Osteoblast (primary cell): ENCODE measurements around the gene RASEF. TPM values are rescaled to one million over a fixed set of nuclear protein-coding genes. Genes with fewer than 3 reads are reported as not detected.
A peak's percentile ranks its signal among the peaks of the same experiment; 100 is the strongest.

ENCODE experiments used
- DNase-seq: peaks from one replicate; pipeline ENCODE4 v3.0.0; 2011; ENCODE audit warnings: low spot score, mixed read lengths; ENCODE audit not compliant: insufficient read length; ENCODE audit errors: missing footprints
- H2AFZ ChIP-seq: 2 replicates; pipeline ENCODE4 v1.6.0; 2011; ENCODE audit warnings: mild to moderate bottlenecking, low read length
- H3K27ac ChIP-seq: 2 replicates; pipeline ENCODE4 v1.5.1; 2011; ENCODE audit warnings: mild to moderate bottlenecking, low read depth, low read length, moderate library complexity
- H3K27me3 ChIP-seq: 2 replicates; pipeline ENCODE4 v1.6.0; 2012; ENCODE audit warnings: mild to moderate bottlenecking, control low read depth, inconsistent platforms, low read length, moderate library complexity; ENCODE audit not compliant: insufficient read depth
- H3K36me3 ChIP-seq: 2 replicates; pipeline ENCODE4 v1.5.1; 2011; ENCODE audit warnings: mild to moderate bottlenecking, low read length, control low read depth, moderate library complexity; ENCODE audit not compliant: insufficient read depth
- H3K4me1 ChIP-seq: 2 replicates; pipeline ENCODE4 v1.5.1; 2011; ENCODE audit warnings: mild to moderate bottlenecking, low read length, control low read depth, moderate library complexity; ENCODE audit not compliant: insufficient read depth
- H3K4me2 ChIP-seq: 2 replicates; pipeline ENCODE4 v1.6.0; 2011; ENCODE audit warnings: mild to moderate bottlenecking, low read length; ENCODE audit not compliant: insufficient read depth
- H3K4me3 ChIP-seq: fragments of 200-600 bp; sonication (generic); 3 replicates; pipeline ENCODE4 v1.5.1; 2012; ENCODE audit warnings: mild to moderate bottlenecking, low read length, inconsistent platforms; ENCODE audit not compliant: insufficient read depth
- H3K79me2 ChIP-seq: 2 replicates; pipeline ENCODE4 v1.6.0; 2012; ENCODE audit warnings: mild to moderate bottlenecking, low read length, control low read depth, inconsistent platforms; ENCODE audit not compliant: insufficient read depth
- H3K9me3 ChIP-seq: 2 replicates; pipeline ENCODE4 v1.5.1; 2011; ENCODE audit warnings: low read depth, low read length, control low read depth
- H4K20me1 ChIP-seq: 2 replicates; pipeline ENCODE4 v1.6.0; 2012; ENCODE audit warnings: mild to moderate bottlenecking, low read length, control low read depth; ENCODE audit not compliant: insufficient read depth
- total RNA-seq: library from RNA; depleted of rRNA; stranded (reverse); fragments of >200 nt; gene quantifications from 2 replicates; pipeline ENCODE4 v1.2.3, GENCODE V29; 2012
- TF ChIP-seq, protein P1 (sequence below): IDR thresholded peaks from 2 replicates; pipeline ENCODE4 v1.5.1; 2011; ENCODE audit warnings: mild to moderate bottlenecking, low read depth, low read length, moderate library complexity; ENCODE audit errors: extremely low read depth

Gene RASEF
- total RNA-seq, 1 donor = 1.4 TPM

DNA sequence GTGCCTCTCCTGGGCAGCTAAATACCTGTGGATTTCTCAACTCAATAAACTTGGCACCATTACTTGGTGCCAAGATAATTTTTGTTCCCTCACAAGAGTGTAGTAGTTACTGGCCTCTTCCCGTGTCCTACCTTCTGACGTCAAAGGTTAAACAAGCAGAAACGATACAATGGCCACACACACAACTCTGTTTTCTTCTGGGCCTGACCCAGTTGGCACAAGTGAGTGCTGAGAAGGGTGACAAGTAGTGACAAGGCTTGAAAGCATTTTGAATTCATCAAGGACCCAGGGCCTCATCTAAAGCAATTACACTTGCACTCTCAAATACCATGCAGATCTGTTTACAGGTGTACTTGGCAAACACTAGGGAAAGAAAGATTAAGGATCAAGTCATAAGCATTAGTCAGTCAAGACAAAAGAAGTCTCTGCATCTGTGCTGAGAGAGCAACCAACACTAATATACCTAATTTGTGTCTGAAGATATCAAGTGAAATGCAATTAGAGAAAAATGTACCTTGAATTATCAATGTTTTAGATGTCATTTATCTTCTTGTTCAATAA lies 30.8 kb downstream of the RASEF start:
- no peak for DNase-seq
- Histone ChIP-seq H3K36me3 (no peaks in the 10 kb centered on the region), H3K9me3 (no peaks in the 10 kb centered on the region), H3K27me3 (no peaks in the 10 kb centered on the region), H3K79me2 (no peaks in the 10 kb centered on the region), H3K4me2 (no peak overlapping the region), H3K4me3 (no peak overlapping the region), H3K4me1 (peaks cover 11% of the 10 kb centered on the region), H2AFZ (no peak overlapping the region), H3K27ac (no peak overlapping the region), H4K20me1 (no peaks in the 10 kb centered on the region)
- TF ChIP-seq, protein P1, sequence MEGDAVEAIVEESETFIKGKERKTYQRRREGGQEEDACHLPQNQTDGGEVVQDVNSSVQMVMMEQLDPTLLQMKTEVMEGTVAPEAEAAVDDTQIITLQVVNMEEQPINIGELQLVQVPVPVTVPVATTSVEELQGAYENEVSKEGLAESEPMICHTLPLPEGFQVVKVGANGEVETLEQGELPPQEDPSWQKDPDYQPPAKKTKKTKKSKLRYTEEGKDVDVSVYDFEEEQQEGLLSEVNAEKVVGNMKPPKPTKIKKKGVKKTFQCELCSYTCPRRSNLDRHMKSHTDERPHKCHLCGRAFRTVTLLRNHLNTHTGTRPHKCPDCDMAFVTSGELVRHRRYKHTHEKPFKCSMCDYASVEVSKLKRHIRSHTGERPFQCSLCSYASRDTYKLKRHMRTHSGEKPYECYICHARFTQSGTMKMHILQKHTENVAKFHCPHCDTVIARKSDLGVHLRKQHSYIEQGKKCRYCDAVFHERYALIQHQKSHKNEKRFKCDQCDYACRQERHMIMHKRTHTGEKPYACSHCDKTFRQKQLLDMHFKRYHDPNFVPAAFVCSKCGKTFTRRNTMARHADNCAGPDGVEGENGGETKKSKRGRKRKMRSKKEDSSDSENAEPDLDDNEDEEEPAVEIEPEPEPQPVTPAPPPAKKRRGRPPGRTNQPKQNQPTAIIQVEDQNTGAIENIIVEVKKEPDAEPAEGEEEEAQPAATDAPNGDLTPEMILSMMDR = no peak

DNA sequence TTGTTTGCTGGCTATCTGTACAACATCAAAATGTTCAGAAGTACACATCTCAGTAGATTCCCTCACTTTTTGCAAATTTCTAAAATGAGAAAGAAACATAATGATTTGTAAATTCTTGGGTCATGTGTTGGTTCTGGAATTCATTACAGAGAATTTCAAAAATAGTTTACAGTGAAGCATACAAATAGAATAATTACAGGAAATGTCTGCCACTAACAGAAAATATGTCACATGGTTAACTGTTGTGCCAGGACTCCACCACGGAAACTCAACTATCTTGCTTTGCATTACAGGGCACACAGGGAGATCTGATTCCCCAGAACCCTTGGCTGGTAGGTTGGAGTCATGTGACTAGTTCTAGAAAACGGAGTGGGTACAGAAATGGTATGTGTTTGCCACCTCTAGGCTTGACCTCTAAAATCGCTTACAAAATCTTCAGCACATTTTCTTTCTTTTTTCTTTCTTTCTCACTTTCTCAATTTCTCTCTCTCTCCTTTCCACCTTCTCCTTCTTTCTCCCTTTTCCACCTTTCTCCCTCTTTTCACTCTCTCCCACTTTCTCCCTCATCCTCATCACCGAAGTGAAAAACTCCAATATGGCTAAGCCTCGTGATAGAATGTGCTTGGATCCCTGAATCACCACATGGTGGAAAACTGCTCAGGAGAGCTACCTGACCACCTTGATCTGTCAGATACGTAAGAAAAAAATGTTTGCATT lies 32.4 kb downstream of the RASEF start:
- Histone ChIP-seq H3K79me2 (no peaks in the 10 kb centered on the region), H3K9me3 (no peaks in the 10 kb centered on the region), H3K4me3 (no peak overlapping the region), H2AFZ (no peak overlapping the region), H3K4me2 (no peak overlapping the region), H3K4me1 (peaks cover 16% of the 10 kb centered on the region), H4K20me1 (no peaks in the 10 kb centered on the region), H3K36me3 (no peaks in the 10 kb centered on the region), H3K27ac (no peak overlapping the region), H3K27me3 (no peaks in the 10 kb centered on the region)
- TF ChIP-seq, protein P1 = no peak
- DNase-seq = no peak

DNA sequence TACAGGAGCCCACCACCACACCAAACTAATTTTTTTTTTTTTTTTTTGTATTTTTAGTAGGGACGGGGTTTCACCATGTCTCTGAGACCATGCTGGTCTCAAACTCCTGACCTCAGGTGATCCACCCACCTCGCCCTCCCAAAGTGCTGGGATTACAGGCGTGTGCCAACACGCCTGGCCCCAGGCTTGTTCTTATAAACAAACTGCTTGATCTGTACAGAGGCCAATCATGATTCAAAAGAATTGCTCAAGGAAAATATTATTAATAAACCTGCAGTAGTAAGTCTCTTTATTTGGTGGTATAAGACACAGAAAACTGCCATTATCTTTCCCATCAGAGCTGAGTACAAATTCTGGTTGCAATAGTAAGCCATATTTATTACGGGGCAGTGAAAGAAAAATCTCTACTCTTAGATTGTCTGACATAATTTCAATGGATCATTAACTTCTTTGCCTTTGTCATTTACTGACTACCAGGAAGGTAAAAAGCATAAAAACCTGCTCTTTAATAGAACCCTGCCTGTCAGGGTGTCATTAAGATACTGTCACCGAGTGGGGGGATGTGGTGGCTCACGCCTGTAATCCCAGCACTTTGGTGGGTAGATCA lies 33.3 kb downstream of the RASEF start:
- DNase-seq = no peak
- Histone ChIP-seq H3K9me3 (no peaks in the 10 kb centered on the region), H3K79me2 (no peaks in the 10 kb centered on the region), H2AFZ (no peak overlapping the region), H3K27ac (no peak overlapping the region), H3K4me2 (no peak overlapping the region), H3K4me1 (peaks cover 19% of the 10 kb centered on the region), H4K20me1 (no peaks in the 10 kb centered on the region), H3K27me3 (no peaks in the 10 kb centered on the region), H3K36me3 (no peaks in the 10 kb centered on the region), H3K4me3 (no peak overlapping the region)
- TF ChIP-seq, protein P1 = no peak

DNA sequence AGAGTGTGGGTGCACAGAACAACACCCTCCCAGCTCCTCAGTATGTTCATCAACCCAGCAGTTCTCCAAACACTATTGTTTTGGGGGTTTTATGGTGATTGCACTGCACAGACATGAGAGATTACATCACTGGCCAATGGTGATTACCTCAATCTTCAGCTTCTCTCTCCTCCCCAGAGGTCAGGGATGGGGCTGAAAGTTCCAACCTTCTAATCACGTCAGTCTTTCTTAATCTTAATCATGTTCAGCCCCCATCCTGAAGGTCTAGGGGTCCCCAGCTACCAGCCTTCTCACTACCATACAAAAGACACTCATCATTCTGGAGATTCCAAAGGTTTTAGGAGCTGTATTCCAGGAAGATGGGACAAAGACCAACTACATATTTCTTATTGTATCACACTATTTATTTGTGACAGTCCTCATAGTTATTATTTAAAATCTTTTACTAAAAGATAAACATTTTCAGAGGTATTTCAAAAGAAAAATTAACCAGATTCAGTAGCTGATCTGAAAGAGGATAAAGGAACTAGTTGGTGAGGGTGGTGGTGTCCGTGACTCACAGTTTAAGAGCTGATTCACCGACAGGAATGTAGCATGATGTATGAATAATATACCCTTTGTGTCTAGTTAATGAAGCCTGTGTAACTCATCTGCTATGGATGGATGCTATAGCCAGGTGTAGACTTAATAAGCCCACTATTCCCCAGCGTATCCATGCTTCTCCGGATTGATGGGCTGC lies 35.6 kb downstream of the RASEF start:
- peak; percentile 89 for DNase-seq
- H3K4me1 ChIP-seq = peaks cover 20% of the 10 kb centered on the region
- no peaks in the 10 kb centered on the region for H3K27me3 ChIP-seq
- TF ChIP-seq, protein P1 = no peak
- H3K27ac ChIP-seq = peak overlapping the region; percentile 79
- H2AFZ ChIP-seq = peak overlapping the region; percentile 5
- no peaks in the 10 kb centered on the region for H3K36me3 ChIP-seq
- peak overlapping the region; percentile 32 for H3K4me2 ChIP-seq
- no peaks in the 10 kb centered on the region for H3K79me2 ChIP-seq
- no peak overlapping the region for H3K4me3 ChIP-seq
- no peaks in the 10 kb centered on the region for H3K9me3 ChIP-seq
- no peaks in the 10 kb centered on the region for H4K20me1 ChIP-seq
